ENCODE data around the gene PUSL1.

PUSL1 gene

GRCh38 chr1:1260843-1261560, 47.4 kb upstream of the PUSL1 start:
- Histone ChIP-seq H3K9me3 (ENCODE audit: control insufficient read depth, low read length) (no peaks in the 10 kb centered on the region), H3K79me2 (no peaks in the 10 kb centered on the region), H3K27ac (no peak overlapping the region), H3K4me2 (ENCODE audit: low read length) (no peak overlapping the region), H3K36me3 (ENCODE audit: control insufficient read depth, insufficient read depth, low read length) (no peaks in the 10 kb centered on the region), H3K27me3 (ENCODE audit: control insufficient read depth, insufficient read depth, low read length) (no peaks in the 10 kb centered on the region), H3K4me3 (ENCODE audit: low read depth, low read length) (no peak overlapping the region), H3K4me1 (no peaks in the 10 kb centered on the region), H2AFZ (no peak overlapping the region), H3K9ac (no peak overlapping the region)
- TF ChIP-seq CTCF (IDR thresholded peaks at IDR 0.05) = no peak

- H2AFZ ChIP-seq = no peak overlapping the region
- H3K4me2 ChIP-seq (ENCODE audit: low read length) = no peak overlapping the region
- H3K79me2 ChIP-seq = no peaks in the 10 kb centered on the region
- no peak overlapping the region for H3K27ac ChIP-seq
- no peak for TF ChIP-seq CTCF (IDR thresholded peaks at IDR 0.05)
- H3K4me1 ChIP-seq = no peaks in the 10 kb centered on the region
- no peak overlapping the region for H3K9ac ChIP-seq
- no peak overlapping the region for H3K4me3 ChIP-seq (ENCODE audit: low read depth, low read length)
- no peaks in the 10 kb centered on the region for H3K36me3 ChIP-seq (ENCODE audit: control insufficient read depth, insufficient read depth, low read length)
- H3K9me3 ChIP-seq (ENCODE audit: control insufficient read depth, low read length) = no peaks in the 10 kb centered on the region
- H3K27me3 ChIP-seq (ENCODE audit: control insufficient read depth, insufficient read depth, low read length) = no peaks in the 10 kb centered on the region
Observed at GRCh38 chr1:1262071-1262470, 46.3 kb upstream of the PUSL1 start.

GRCh38 chr1:1262758-1263157, 45.6 kb upstream of the PUSL1 start:
- H3K4me2 ChIP-seq (ENCODE audit: low read length) = no peak overlapping the region
- H3K9me3 ChIP-seq (ENCODE audit: control insufficient read depth, low read length) = no peaks in the 10 kb centered on the region
- H3K79me2 ChIP-seq = peaks cover 3% of the 10 kb centered on the region
- no peaks in the 10 kb centered on the region for H3K36me3 ChIP-seq (ENCODE audit: control insufficient read depth, insufficient read depth, low read length)
- H3K4me1 ChIP-seq = no peaks in the 10 kb centered on the region
- TF ChIP-seq CTCF (IDR thresholded peaks at IDR 0.05) = no peak
- no peaks in the 10 kb centered on the region for H3K27me3 ChIP-seq (ENCODE audit: control insufficient read depth, insufficient read depth, low read length)
- H3K4me3 ChIP-seq (ENCODE audit: low read depth, low read length) = no peak overlapping the region
- H2AFZ ChIP-seq = no peak overlapping the region
- no peak overlapping the region for H3K27ac ChIP-seq
- H3K9ac ChIP-seq = no peak overlapping the region

GRCh38 chr1:1264026-1264425, 44.4 kb upstream of the PUSL1 start:
- H3K4me3 ChIP-seq (ENCODE audit: low read depth, low read length) = no peak overlapping the region
- H3K36me3 ChIP-seq (ENCODE audit: control insufficient read depth, insufficient read depth, low read length) = no peaks in the 10 kb centered on the region
- no peaks in the 10 kb centered on the region for H3K9me3 ChIP-seq (ENCODE audit: control insufficient read depth, low read length)
- TF ChIP-seq CTCF (IDR thresholded peaks at IDR 0.05) = no peak
- no peaks in the 10 kb centered on the region for H3K27me3 ChIP-seq (ENCODE audit: control insufficient read depth, insufficient read depth, low read length)
- H3K4me1 ChIP-seq = no peaks in the 10 kb centered on the region
- no peak overlapping the region for H3K4me2 ChIP-seq (ENCODE audit: low read length)
- H3K79me2 ChIP-seq = peaks cover 9% of the 10 kb centered on the region
- no peak overlapping the region for H3K9ac ChIP-seq
- no peak overlapping the region for H2AFZ ChIP-seq
- no peak overlapping the region for H3K27ac ChIP-seq

- H3K9ac ChIP-seq = no peak overlapping the region
- no peak overlapping the region for H3K4me2 ChIP-seq (ENCODE audit: low read length)
- no peak overlapping the region for H3K4me3 ChIP-seq (ENCODE audit: low read depth, low read length)
- no peaks in the 10 kb centered on the region for H3K36me3 ChIP-seq (ENCODE audit: control insufficient read depth, insufficient read depth, low read length)
- H3K4me1 ChIP-seq = no peaks in the 10 kb centered on the region
- H2AFZ ChIP-seq = no peak overlapping the region
- no peaks in the 10 kb centered on the region for H3K27me3 ChIP-seq (ENCODE audit: control insufficient read depth, insufficient read depth, low read length)
- TF ChIP-seq CTCF (IDR thresholded peaks at IDR 0.05) = no peak
- no peaks in the 10 kb centered on the region for H3K9me3 ChIP-seq (ENCODE audit: control insufficient read depth, low read length)
- H3K27ac ChIP-seq = no peak overlapping the region
- H3K79me2 ChIP-seq = peaks cover 9% of the 10 kb centered on the region
Observed at GRCh38 chr1:1264868-1265272, 43.5 kb upstream of the PUSL1 start.

All from parathyroid adenoma (tissue), 2 donors.